ENCODE data around the gene PLOD2. TPM values are rescaled to one million over a fixed set of nuclear protein-coding genes. Genes with fewer than 3 reads are reported as not detected.

PLOD2 gene
- total and polyA plus RNA-seq, 9 of the 15 experiments (the other 6 are each of a cell fraction or from before 2014, with no cell fraction given), result 0.18 to 1.5 (median 0.58) TPM

GRCh38 chr3:146078031-146078430, 83.0 kb downstream of the PLOD2 start:
- ATAC-seq (no peak), FAIRE-seq (no peak), DNase-seq (ENCODE audit: extremely low read depth in 1 of 4, low spot score in 3 of 4) (no peak)
- no peak overlapping the region for H3K27ac ChIP-seq (ENCODE audit: extremely low read depth, low read depth, low read length)
- POLR2A ChIA-PET, result no interaction called here
- no peak overlapping the region for H3K9ac ChIP-seq (ENCODE audit: insufficient read depth in 1 of 2, low read depth in 2 of 2, low read length in 2 of 2)
- CTCF ChIA-PET (ENCODE audit: low intra/inter-chr PET ratio), result no interaction called here
- no peak overlapping the region for H3K4me3 ChIP-seq
- no peaks in the 10 kb centered on the region for H3K36me3 ChIP-seq (ENCODE audit: control insufficient read depth, insufficient read depth, low read length)
- WGBS (ENCODE audit: insufficient coverage, low coverage, missing lambda C conversion rate), result 3% methylated on average over 2 of the region's 2 CpGs
- H4K20me1 ChIP-seq (replicated peaks; ENCODE audit: control insufficient read depth, insufficient read depth, low read length), result no peaks in the 10 kb centered on the region
- no peaks in the 10 kb centered on the region for H3K9me1 ChIP-seq (ENCODE audit: control insufficient read depth, insufficient read depth, low read length)
- intact Hi-C loops (cut with micrococcal nuclease), result no loop called here
- no peaks in the 10 kb centered on the region for H3K79me2 ChIP-seq (ENCODE audit: control insufficient read depth, insufficient read depth, low read length)
- no peaks in the 10 kb centered on the region for H3K9me3 ChIP-seq (replicated peaks; ENCODE audit: control insufficient read depth, insufficient read depth, low read depth, low read length)
- TF ChIP-seq FOS (IDR thresholded peaks at IDR 0.05; ENCODE audit: extremely low read depth, insufficient read length) (no peak), ZNF583 (CRISPR knock-in tag; IDR thresholded peaks at IDR 0.05) (no peak), CXXC5 (CRISPR knock-in tag; IDR thresholded peaks at IDR 0.05) (no peak), SMARCC2 (IDR thresholded peaks at IDR 0.05; ENCODE audit: low read depth) (no peak), KDM4B (IDR thresholded peaks at IDR 0.05; ENCODE audit: borderline replicate concordance in 2 of 2, low read depth in 1 of 2) (no peak), ATF3 (IDR thresholded peaks at IDR 0.05) (no peak), ATF3 (CRISPR knock-in tag; conservative IDR thresholded peaks at IDR 0.05) (no peak), NFE2 (IDR thresholded peaks at IDR 0.05; ENCODE audit: low read depth) (no peak), DACH1 (IDR thresholded peaks at IDR 0.05; ENCODE audit: partially characterized antibody) (no peak), SMAD1 (IDR thresholded peaks at IDR 0.05; ENCODE audit: low read depth, low read length, partially characterized antibody) (no peak), ZNF507 (tag; conservative IDR thresholded peaks at IDR 0.05) (no peak), ZNF354B (CRISPR knock-in tag; IDR thresholded peaks at IDR 0.05) (no peak), STAT6 (CRISPR knock-in tag; IDR thresholded peaks at IDR 0.05) (no peak), NCOR1 (IDR thresholded peaks at IDR 0.05) (no peak), E2F5 (CRISPR knock-in tag; IDR thresholded peaks at IDR 0.05) (no peak), SUPT5H (IDR thresholded peaks at IDR 0.05) (no peak), ZNF324 (CRISPR knock-in tag; IDR thresholded peaks at IDR 0.05) (no peak), ZNF316 (IDR thresholded peaks at IDR 0.05) (no peak), LARP7 (IDR thresholded peaks at IDR 0.05) (no peak), YY1 (IDR thresholded peaks at IDR 0.05; ENCODE audit: borderline replicate concordance in 1 of 3, control insufficient read depth in 1 of 3, extremely low read depth in 1 of 3, insufficient read depth in 3 of 3, insufficient read length in 1 of 3, insufficient replicate concordance in 2 of 3, low read depth in 1 of 3, low read length in 2 of 3) (no peak)
- H3K27me3 ChIP-seq (ENCODE audit: control insufficient read depth in 2 of 2, insufficient read depth in 2 of 2, low read length in 2 of 2), result no peaks in the 10 kb centered on the region
- no peak overlapping the region for H3K4me2 ChIP-seq (ENCODE audit: insufficient read depth, low read length)
- no peaks in the 10 kb centered on the region for H3K4me1 ChIP-seq (replicated peaks in 1 of 2; ENCODE audit: control insufficient read depth in 2 of 2, insufficient read depth in 2 of 2, low read length in 2 of 2)
- BruUV-seq (replicated peaks), result no TSS peak
- in situ Hi-C loops (cut with MboI), result no loop called here
- H2AFZ ChIP-seq (ENCODE audit: low read depth, low read length), result no peak overlapping the region
